ENCODE measurements around the gene SKI. TPM values are rescaled to one million over a fixed set of nuclear protein-coding genes. Genes with fewer than 3 reads are reported as not detected.

SKI gene
- total RNA-seq, 1 donor from 2014 or later, result 77.5 TPM

- no peak for DNase-seq (ENCODE audit: low spot score)
These were observed 33.7 kb upstream of the SKI start, which contains the start of gene FAAP20 for GRCh38 chr1:2194319-2194897. Gene FAAP20 (minus strand): TSS chr1:2194772. CDS start chr1:2194749, 23 bp downstream.

GRCh38 chr1:2194898-2195673 is 33.0 kb upstream of the SKI start:
- DNase-seq (ENCODE audit: low spot score), result peak; percentile 93

- no peak for DNase-seq (ENCODE audit: low spot score)
These were observed 32.3 kb upstream of the SKI start for GRCh38 chr1:2195785-2196184.

GRCh38 chr1:2196901-2197638 is 31.0 kb upstream of the SKI start:
- no peak for DNase-seq (ENCODE audit: low spot score)

- DNase-seq (ENCODE audit: low spot score), result no peak
These were observed 30.4 kb upstream of the SKI start for GRCh38 chr1:2197707-2198165.

GRCh38 chr1:2198571-2198970 is 29.5 kb upstream of the SKI start:
- no peak for DNase-seq (ENCODE audit: low spot score)

GRCh38 chr1:2199042-2199810 is 28.9 kb upstream of the SKI start:
- peak; percentile 94 for DNase-seq (ENCODE audit: low spot score)

- DNase-seq (ENCODE audit: low spot score), result no peak
These were observed 27.7 kb upstream of the SKI start for GRCh38 chr1:2200308-2200943.

GRCh38 chr1:2201062-2201461 is 27.1 kb upstream of the SKI start:
- DNase-seq (ENCODE audit: low spot score), result no peak

GRCh38 chr1:2202008-2202575 is 26.0 kb upstream of the SKI start:
- no peak for DNase-seq (ENCODE audit: low spot score)

- DNase-seq (ENCODE audit: low spot score), result no peak
These were observed 25.1 kb upstream of the SKI start for GRCh38 chr1:2202843-2203601.

- no peak for DNase-seq (ENCODE audit: low spot score)
These were observed 24.3 kb upstream of the SKI start for GRCh38 chr1:2203671-2204414.

GRCh38 chr1:2204415-2205190 is 23.5 kb upstream of the SKI start:
- peak; percentile 89 for DNase-seq (ENCODE audit: low spot score)

- DNase-seq (ENCODE audit: low spot score), result peak; percentile 98
These were observed 22.7 kb upstream of the SKI start for GRCh38 chr1:2205191-2205952.

GRCh38 chr1:2206813-2207487 is 21.2 kb upstream of the SKI start:
- no peak for DNase-seq (ENCODE audit: low spot score)

GRCh38 chr1:2208309-2209239 is 19.5 kb upstream of the SKI start:
- DNase-seq (ENCODE audit: low spot score), result peak; percentile 92

Measured in ureter (tissue), 1 donor.